ENCODE measurements around the gene TINAG.
A peak's percentile ranks its signal among the peaks of the same experiment; 100 is the strongest.

Gene TINAG, protein sequence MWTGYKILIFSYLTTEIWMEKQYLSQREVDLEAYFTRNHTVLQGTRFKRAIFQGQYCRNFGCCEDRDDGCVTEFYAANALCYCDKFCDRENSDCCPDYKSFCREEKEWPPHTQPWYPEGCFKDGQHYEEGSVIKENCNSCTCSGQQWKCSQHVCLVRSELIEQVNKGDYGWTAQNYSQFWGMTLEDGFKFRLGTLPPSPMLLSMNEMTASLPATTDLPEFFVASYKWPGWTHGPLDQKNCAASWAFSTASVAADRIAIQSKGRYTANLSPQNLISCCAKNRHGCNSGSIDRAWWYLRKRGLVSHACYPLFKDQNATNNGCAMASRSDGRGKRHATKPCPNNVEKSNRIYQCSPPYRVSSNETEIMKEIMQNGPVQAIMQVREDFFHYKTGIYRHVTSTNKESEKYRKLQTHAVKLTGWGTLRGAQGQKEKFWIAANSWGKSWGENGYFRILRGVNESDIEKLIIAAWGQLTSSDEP

DNA sequence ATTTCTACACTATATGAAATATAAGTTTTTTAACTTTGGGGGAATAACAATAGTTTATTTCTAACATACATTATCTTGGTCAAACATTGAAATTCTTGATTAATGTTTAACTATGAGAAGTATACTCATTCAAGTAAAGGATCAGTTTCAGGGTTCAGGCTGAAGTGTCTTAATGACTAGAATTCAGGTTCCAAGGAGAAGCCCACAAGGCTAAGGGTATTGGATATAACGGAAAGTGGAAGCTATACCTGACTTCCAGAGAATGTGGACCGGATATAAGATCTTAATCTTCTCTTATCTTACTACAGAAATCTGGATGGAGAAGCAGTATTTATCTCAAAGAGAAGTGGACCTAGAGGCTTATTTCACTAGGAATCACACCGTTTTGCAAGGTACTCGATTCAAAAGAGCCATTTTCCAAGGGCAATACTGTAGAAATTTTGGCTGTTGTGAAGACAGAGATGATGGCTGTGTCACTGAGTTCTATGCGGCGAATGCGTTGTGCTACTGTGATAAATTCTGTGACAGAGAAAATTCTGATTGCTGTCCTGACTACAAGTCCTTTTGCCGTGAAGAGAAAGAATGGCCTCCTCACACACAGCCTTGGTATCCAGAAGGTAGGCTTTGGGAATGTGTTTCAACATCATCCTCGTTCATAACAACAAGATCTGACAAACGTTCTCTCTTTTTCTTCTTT is at the start of gene TINAG:
Gene TINAG (plus strand): TSS at position 153 of the 697 bp plus-strand sequence. CDS start 110 bp downstream, at position 263.
- DNase-seq (ENCODE audit: low read depth in 2 of 2): no peak

DNA sequence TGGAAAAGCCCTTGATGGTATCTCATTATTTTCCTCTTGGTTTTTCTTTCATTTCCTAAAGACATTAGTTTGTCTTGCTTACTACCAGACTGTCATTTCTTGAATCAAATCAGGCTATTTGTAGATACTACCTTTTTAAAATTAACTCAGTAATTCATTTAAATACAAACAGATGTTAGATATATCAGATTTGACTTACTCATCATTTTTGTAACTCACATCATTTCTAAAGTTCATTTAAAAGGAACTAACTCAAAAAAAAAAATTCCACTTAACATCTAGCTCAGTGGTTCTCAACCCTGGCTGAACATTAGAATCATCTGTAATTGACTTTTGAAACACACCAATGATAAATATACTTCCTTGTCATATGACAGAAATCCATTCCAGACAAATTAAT is 48.2 kb upstream of the TINAG start:
- DNase-seq (ENCODE audit: low read depth in 2 of 2): no peak

DNA sequence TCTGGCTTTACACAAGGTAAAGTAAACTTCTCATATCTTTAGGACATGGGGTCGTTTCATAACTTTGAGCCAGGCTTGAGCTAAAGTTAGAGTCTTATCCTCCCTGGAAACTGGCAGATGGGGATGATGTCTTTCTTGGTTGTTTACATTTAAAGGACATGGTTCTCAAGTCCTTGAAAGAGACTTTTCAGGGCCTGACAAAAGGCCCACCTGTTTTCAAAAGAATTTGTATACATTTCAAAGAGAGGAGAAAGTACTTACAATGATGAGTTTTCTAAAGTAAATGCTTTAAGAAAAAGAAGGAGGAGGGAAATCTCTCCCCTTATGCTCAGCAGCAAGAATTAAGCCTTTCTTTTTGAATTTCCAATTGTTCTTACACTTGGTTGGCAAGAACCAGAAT is 45.7 kb upstream of the TINAG start:
- no peak for DNase-seq (ENCODE audit: low read depth in 2 of 2)

DNA sequence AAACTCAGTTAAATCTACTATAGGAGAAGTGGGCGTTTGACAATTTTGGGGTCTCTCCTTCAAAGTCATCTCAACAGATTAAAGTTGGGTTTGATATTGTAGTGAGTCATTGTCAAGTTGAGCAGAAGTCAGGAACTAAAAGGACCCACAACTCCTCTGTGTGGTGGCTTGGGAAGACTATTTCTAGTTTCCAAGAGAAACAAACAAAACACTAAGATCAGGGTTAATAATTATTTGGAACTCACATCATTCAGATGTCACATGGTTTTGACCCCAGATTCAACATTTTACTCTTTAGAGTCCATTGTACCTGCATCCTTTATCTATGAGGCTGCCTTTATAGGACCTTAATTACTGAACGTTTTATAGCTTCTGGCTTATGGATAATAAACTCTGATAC is 45.3 kb upstream of the TINAG start:
- no peak for DNase-seq (ENCODE audit: low read depth in 2 of 2)

DNA sequence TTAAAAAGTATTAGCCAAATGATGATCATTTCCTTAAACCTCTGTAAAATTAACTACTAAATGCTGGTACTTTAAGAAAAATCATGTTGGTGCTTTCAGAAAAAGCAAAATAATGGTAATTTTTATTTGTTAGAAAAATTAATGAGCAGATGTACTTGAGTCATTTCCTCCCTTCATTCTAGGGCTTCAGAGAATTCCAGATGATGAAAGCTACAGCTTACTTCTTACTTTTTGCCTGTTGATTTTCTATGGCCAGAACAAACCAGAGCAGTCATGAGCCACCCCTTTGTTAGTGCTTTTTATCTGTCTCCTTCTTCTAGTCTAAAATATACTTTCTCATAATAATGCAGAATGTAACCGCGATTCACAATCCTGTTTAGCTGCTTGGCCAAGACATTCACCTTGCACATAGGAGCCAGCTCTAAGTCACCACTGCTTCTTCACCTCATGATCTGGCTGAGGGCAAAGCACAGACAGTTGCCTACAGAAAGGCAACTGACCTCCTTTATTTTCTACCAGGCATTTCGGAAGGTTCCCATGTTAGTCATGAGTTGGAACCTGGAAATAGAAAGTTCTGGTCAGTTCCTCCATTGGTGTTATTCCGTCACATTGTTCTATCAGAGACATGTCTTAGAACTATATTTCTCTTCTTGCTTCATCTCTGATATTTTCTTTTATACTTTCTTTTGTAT is 43.5 kb upstream of the TINAG start:
- no peak for DNase-seq (ENCODE audit: low read depth in 2 of 2)

DNA sequence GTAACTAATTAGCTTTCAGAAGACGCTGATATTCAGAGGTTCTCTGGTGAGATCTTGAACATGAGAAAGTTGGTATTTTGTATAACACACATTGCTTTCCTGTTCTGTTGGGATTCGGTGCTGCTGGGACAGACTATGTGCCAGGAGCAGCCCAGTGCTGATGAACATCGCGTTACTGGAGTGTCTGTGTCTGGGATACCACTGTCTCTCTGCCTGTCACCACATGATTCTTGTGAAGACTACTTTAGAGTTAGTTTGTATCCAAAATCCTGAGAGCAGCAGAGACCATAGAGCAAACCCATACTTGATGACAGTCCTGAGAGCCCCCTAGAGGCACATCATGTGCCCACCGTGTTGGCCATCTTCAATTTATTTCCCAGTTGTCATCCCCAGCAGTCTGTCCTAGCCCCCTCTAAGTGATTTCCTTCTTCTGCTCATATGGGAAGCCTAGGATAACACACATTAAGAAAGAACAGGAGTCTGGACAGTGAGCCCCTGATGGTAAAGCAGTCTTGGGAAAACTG is 41.8 kb upstream of the TINAG start:
- no peak for DNase-seq (ENCODE audit: low read depth in 2 of 2)

DNA sequence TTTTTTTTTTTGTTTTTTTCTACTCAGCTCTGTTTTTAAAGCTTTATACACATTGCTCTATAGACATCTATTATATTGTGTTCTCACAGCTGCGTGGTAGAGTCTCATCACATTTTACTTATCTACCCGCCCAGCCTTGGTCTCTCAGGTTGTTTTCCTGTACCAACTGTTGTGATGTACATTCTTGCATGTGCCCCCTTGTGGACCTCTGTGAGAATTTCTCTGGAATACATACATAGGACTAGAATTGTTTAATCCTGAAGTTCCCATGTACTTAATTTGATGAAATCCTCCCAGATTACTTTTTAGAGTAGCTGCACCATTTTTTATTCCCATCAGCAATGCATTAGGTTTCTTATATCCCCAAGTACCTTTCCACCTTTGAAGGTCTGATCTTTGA is 40.4 kb upstream of the TINAG start:
- no peak for DNase-seq (ENCODE audit: low read depth in 2 of 2)

DNA sequence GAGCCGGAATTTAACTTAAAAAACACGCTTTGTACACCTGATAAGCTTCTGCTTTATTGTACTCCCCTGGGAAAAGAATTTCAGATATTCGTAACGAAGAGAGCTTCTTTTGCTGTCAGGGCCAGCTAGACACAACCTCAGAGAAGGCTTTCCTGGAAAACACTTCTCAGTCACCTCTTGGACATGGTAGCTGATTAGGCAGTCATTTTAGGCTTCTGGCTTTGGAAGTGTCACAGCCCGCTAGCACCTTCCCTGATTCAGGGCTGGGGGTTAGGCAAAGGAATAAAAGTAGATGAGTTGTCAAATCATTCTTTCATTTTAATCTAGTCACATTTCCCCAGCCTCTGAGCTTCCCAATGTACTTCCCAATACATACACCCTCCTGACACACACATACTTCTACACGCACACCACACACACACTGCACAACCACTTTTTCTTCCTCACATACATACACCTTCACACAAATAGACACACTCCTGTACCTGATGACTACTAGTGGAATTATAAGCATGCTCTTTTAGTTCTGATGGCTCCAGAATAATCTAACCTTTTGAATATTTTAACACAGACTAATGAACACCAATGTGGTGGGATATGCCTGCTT is 34.9 kb upstream of the TINAG start:
- DNase-seq (ENCODE audit: low read depth in 2 of 2): no peak

DNA sequence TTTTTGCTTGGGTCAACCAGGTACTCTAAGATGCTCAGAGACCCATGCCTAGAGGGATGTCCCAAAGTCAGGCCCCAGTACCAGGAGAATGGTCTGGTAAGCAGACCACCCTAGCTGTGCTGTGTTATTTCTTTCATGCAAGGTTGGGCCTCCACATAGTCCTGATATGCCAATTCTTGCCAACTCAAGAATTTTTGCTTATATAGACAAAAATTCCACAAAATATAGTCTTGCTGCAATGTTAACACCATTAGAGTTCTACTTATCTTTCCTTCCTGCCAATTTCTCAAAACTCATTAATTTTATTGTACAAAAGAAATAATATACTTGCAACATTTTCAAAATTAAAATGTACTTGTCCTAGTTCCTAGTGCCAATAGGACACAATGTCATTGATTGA is 33.9 kb upstream of the TINAG start:
- DNase-seq (ENCODE audit: low read depth in 2 of 2): no peak

DNA sequence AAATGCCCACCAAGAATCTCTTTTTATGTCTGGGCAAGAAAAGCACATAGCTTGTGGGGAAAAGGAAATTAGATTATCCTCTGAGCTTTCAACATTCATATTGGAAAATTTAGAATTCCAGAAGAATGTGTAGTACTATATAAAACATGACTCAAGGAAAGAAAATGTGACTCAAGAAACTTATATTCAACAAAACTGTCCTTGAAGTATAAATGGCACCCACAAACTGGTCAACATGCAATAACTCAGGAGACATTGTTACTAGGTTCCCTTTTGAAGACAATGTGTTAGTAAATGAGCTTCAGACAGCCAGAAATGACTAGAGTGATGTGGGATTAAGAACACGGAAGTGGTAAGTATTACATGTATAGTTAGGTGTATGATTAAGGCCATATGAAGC is 26.1 kb upstream of the TINAG start:
- peak; percentile 98 for DNase-seq (ENCODE audit: low read depth in 2 of 2)

DNA sequence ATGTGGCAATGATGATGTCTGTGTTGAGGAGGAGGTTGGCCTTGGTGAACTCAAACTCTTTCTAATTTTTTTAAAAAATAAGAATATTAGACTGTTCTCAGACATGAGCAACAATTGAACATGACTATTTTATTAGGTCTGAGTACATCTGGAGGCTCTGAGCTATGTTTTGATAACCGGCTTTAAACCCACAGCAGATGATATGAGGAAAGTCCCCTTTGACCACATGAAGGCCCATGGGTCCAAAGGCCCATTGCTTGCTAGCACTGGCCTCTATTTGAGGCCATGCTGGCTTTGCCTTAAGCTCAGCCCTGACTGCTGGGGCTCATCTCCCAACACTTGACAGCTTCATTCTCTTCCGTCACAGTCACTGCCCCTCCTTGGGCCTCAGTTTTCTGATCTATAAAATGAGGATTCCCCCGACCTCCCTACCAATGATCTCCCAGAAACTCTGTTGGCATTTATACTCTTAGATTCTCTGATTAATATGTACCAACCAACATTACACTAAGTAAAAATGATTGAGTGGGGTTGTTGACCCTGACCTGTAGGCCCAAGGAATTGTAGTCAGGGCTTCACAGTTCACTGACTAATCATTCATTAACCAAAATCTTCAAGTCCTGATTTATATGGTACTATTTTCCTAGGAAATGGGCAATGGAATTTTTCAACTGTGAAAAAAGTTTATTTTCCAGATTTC is 23.9 kb upstream of the TINAG start:
- no peak for DNase-seq (ENCODE audit: low read depth in 2 of 2)

DNA sequence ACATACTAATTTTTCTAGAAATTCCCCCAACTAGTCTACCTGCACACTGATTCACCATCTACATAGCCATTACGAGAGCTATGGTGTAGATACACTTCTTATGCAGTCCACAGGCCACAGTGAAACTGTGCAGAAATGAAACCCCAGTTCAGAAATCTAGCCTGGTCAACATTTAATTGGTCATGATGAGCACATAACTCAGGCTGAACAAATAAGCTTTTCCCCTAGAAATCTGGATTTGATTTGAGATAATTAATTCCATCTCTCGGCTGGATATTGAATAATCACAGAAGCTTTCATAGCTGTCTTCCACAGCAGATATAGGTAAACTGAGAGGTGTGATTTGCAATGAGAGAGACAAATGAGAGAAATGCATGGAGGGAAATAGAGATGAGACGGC is 22.6 kb upstream of the TINAG start:
- DNase-seq (ENCODE audit: low read depth in 2 of 2): no peak

DNA sequence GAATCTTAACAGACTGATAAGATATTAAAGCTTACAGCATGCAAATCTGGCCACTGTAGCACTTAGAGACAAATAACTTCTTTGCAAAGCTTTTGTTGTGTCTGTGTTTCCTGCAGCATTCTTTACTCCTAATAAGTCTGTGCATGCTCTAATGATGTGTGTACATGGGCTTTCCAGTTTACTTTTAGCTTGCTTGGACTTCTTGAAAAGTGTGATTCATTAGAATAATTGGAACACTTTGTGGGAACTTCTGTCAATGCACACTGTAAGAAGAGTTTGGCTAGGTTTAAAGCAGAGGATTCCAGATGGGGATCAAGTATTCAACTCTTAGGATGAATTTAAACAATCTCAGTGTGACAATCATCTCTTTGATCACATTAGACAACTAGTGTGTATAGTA is 22.1 kb upstream of the TINAG start:
- DNase-seq (ENCODE audit: low read depth in 2 of 2): no peak

DNA sequence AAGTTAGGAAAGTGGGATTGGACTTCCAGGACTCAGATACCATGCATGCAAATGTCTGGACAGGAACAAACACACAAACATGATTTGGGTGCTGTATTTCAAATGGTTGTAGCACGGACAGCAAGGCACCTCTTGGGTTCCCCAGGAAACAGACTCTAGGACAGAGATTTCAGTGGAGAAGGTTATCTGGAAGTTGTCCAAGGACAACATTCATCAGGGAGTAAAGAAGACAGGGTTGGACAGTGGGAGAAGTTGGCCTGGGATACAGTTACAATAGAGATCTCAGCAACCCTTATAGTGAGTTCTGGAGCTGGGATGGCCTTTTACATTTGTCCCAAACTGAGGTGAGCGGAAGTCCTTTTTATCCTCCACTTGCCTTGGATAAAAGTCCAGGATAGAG is 19.8 kb upstream of the TINAG start:
- no peak for DNase-seq (ENCODE audit: low read depth in 2 of 2)

DNA sequence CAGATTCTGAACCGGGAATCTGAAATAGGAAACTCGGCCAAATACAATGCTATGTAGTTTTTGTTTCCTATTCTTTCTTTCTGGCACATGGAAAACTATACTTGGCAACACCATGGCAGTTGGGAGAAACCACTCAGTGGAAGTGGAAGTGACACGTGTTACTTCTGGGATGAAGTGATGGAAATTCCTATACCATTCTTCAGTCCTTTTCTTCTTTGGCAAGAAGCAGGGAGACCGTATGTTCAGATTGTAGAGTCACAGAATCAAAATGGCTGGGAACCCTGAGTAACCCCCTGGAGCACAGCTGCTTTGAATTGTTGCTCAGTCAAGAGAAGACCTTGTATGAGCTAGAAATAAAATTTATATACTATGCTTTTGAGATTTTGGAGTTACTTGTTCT is 18.8 kb upstream of the TINAG start:
- DNase-seq (ENCODE audit: low read depth in 2 of 2): no peak

DNA sequence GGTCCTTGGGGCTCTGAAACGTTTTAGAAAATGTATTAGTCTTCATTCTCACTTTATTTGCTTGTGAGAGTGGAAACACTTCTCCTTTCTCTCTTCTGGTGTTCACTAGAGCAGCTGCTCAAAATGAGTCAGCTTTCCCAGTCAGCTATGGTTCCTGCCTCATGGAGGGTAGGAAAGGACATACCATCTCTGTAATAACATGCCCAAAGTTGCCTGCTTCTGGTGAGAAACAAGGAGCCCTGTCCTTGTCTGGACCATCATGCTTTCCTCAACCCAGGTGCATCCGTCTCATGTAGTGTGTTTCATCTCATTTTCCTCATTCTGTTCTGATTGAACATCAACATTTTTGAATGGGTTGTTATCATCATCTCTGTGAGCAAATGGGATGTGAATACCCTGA is 17.1 kb upstream of the TINAG start:
- DNase-seq (ENCODE audit: low read depth in 2 of 2): no peak

DNA sequence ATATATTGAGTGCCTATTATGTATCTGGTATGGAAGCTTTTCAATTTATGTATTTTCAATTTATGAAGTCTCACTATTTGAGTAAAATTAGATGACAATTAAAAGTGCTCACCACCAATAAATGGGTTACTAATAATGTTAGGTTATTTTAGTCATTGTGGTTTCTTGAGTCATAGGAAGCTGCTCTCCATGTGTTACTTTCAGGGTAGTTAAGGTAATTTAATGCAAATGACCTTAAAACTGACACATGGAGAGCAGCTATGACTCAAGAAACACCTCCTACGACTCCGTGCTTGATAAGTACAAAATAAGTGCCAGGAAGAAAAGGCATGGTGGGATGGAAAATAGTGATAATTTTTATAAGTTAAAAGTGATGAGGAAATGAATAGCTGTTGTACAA is 16.5 kb upstream of the TINAG start:
- peak in 1 of 2 experiments; percentile 58 for DNase-seq (ENCODE audit: low read depth in 2 of 2)

DNA sequence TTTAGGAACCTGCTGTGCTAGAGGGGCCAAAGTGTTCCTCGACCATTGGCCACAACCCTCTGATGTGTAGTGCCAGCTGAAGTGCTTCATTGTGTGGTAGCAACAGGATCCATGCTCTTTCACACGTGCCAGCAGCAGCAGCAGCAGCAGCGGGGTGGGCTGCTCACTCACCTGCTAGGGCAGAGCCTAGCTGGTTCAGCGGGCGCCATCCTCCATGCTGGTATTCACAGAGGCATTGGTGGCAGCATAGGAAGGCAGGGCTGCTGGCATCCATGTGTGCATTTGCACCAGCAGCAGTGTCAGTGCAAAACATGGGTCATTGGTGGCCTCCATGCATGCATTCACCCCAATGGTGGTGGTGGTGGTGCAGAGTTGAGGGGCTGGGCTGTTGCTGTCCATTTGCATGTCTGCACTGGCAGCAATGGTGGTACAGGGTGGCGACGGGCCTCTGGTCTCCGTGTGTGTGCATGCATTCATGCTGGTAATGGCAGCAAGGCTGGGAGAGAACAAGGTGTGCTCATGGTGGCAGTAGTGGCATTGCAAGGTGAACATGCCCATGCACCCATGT is 13.2 kb upstream of the TINAG start:
- DNase-seq (ENCODE audit: low read depth in 2 of 2): no peak

DNA sequence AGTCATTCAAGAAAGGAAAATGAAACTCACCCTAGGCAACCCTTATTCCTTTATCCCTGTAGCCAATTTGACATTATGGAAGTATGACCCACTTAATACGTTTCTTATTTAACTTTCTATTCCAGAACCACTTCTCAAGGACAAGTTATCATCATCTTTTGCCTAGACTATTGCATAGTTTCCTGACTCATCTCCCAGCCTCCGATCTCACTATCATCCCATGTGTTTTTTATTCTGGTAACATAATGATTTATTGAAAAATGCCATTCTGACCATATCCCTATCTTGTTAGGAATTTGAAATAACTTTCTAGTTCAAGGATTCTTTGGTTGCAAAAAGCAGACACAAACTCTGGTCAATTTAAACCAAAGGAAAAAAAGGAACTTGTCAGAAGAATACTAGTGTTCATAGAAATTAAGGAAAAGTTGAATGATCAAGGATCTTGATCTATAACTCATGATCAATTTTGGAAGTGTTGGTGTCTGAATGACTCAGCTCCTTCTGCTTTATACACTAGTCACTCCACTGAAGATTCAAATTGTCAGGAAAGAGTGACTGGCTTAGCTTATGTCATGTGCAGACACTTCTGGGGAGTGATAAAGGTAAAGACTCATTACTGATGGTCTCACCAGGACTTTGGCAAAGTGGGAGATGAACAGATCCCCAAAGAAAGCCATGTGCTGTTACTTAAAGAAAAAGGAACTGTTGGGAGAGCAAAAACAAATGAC is 8.5 kb upstream of the TINAG start:
- DNase-seq (ENCODE audit: low read depth in 2 of 2): peak; percentile 73 to 76

DNA sequence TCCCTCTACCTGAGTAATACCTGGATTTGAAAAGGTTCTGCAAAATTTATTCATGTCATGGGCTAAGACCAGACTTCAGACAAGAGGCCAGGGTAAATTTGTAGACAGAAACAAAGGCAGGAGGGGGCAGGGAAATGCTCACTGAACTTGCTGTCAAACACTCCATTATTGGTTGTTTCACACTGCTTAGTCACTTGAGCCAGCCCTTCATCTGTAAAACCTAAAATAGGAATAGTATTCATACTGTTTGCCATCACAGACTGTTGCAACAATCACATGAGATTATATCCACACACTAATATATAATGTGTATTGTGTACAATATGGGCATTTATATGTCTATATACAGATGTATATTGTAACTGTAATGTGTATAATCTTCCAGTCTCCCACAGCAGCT is 6.5 kb upstream of the TINAG start:
- no peak for DNase-seq (ENCODE audit: low read depth in 2 of 2)
